ENCODE measurements around the gene ZNF786.

Gene ZNF786

DNA sequence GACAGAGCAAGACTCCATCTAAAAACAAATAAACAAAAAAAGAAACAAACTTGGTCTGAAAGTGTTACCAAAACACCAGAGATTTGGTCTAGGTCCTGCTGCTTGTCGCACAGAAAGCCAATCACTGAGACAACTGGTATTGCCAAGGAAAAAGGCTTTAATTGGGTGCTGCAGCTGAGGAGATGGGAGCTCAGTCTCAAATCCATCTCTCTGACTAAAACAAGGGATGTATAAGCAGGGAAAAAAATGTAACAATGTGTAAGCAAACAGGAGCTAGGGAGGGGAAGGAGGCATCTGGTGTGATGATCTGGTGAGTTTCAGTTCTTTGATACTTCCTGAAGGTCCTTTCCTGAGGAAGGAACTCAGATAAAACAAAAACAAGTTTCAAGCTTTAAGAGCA lies 53.8 kb downstream of the ZNF786 start:
- TF ChIP-seq, protein P1, sequence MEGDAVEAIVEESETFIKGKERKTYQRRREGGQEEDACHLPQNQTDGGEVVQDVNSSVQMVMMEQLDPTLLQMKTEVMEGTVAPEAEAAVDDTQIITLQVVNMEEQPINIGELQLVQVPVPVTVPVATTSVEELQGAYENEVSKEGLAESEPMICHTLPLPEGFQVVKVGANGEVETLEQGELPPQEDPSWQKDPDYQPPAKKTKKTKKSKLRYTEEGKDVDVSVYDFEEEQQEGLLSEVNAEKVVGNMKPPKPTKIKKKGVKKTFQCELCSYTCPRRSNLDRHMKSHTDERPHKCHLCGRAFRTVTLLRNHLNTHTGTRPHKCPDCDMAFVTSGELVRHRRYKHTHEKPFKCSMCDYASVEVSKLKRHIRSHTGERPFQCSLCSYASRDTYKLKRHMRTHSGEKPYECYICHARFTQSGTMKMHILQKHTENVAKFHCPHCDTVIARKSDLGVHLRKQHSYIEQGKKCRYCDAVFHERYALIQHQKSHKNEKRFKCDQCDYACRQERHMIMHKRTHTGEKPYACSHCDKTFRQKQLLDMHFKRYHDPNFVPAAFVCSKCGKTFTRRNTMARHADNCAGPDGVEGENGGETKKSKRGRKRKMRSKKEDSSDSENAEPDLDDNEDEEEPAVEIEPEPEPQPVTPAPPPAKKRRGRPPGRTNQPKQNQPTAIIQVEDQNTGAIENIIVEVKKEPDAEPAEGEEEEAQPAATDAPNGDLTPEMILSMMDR (IDR thresholded peaks at IDR 0.05), result no peak

DNA sequence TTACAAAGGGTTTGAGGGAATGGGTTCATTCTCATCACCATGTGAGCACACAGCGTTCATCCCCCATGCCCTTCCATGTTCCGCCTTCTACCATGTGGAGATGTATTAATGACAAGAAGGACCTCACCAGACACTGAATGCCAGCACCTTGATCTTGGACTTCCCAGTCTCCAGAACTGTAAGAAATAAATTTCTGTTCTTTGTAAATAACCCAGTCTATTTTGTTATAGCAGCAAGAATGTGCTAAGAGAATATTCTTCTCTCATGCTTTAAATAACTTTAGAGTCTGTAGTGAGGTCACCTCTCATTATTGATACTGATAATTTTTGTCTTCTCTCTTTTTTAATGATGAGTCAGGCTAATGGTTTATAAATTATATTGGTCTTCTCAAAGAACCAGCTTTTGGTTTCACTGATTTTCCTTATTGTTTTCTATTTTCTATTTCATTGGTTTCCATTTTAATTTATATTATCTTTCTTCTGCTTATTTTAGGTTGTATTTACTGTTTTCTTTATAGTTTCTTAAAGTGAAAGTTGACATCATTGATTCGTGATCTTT lies 59.1 kb downstream of the ZNF786 start:
- TF ChIP-seq, protein P1 (IDR thresholded peaks at IDR 0.05), result no peak

DNA sequence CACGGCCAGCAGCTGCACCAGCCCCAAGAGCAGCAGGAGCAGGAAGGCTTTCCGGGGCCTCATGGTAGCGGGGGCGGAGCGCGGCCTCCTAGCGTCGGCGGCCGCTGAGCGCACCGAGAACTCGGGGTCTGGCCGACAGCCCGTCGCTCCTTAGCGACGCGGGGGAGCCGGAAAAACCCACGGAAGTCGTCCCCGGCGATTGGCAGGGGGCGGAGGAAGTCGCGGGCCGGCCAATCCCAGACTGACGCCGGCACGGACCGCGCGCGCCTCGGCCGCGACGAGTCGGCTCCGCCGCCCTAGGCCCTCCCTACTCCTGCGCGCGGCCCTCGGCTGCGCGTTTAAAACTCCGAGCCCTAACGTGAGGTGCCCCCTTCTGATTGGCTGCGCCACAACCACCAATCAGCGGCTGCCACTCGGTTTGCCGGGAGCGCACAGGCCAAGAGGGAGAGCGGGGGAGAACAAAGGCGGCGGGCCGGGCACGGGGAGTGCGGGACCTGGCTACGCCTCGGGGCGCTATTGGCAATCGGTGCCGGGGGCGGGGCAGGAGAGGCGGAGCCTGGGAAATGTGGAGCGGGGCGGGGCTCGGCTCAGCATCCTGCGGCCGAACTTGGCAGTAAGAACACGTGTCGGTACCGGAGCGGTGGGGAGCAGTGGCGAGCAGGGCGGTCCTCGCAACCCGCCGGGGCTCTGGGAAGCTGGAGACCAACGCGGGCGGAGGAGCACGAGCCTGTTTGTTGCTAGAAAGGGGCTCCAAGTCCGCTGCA lies 62.0 kb downstream of the ZNF786 start, which contains the start of gene PDIA4:
PDIA4 (minus strand) TSS at position 160 of the 764 bp plus-strand sequence; CDS start at position 63, 97 bp downstream.
- TF ChIP-seq, protein P1 (IDR thresholded peaks at IDR 0.05), result no peak; the same call in 1 of the 2 replicates

DNA sequence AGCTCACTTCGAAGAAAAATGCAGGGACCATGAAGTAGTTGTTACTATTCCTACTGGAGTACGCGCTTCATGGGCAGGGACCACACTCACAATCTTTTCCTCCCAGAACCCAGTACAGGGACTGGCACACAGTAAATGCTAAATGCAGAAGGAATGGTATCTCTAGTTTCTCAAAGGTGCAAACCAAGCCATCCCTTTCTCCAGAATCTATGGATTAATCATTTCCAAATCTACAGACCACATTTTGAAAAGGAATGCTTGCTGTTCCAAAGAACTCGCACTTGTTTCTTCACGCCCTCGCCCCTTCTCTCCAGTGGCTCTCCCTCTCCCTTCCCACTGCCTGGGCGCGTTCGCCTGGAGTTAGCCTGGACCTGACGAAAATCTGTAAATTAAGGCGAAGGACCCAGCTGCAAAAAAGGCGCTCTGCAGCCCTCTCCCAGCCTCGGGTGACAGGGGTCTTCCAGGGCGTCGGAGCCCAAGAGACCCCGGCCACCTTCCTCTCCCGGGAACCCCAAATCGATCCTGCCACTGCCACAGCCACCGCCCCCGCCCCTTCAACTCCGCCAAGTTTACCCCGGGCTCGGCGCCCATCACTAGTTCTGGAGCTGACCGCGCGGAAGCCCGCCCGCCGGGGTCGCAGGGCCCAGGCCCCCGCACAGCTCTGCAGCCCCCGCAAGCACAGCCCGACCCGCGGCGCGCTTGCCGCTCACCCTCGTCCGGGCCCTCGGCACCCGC lies 62.7 kb downstream of the ZNF786 start:
- TF ChIP-seq, protein P1 (IDR thresholded peaks at IDR 0.05), result no peak

DNA sequence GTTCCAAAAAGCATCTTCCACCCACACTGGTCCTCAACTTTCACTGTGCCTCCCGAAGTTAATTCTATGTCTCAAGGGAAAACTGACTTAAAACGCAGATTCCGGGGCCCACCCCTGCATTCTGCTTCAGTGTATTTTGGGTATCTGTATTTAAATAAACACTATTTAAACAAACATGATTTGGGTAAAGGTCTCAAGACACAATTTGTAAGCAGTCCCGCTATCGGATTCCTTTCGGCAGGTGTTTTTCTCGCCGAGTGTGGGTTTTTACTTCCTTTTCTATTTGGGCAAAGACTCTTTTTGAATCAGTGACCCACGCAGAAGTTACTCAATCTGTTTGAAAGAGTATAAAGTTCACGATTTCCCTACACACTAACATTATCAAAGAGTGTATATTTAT lies 63.5 kb downstream of the ZNF786 start:
- TF ChIP-seq, protein P1 (IDR thresholded peaks at IDR 0.05), result no peak

DNA sequence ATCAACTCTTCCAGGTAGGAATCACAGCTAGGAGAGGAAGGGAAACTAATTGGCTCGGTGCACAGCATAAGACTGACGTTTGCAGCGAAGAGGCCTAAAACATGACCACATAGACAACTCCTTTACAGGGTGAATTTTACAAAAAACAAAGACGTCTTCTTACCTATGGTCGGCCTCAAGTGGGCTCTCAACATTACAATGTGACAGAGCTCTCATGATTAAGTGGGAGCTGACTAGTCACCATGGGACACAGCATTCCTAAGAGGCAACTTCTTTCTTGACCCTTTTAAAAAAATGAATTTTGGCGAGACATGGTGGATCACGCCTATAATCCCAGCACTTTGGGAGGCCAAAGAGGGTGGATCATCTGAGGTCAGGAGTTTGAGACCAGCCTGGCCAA lies 66.9 kb downstream of the ZNF786 start:
- TF ChIP-seq, protein P1 (IDR thresholded peaks at IDR 0.05), result no peak

DNA sequence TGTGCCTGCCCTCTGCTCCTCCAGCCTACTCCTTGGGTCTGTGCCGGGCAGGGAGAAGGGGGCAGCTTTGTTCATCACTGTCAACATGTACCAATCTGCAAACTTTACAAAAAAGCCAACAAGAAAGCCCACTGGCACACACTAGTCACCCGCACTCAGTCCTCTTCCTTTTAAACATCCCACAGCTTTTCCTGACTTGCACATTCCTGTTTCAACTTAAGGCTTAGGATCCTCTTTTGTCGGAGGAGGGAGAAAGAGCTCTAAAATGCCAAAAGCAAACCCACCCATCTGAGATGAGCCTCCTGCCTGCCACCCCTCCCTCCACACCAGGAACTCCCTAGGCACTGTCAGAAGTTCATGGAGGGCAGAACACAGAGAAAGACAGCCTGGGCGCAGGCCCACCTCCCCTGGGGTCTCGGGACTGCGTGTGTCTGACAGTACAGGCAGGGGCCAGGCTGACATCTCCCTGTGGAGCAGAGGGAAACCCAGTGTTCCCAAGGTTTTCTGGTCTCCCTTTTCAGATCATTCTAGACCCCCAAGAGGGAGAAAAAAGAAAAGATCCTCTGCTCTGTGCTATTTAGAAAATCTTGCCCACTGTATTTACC lies 67.7 kb downstream of the ZNF786 start:
- TF ChIP-seq, protein P1 (IDR thresholded peaks at IDR 0.05), result no peak

Data from LNCAP (cell line).